B cell (primary cell): Measurements from ENCODE around the gene WFDC1. TPM values are rescaled to one million over a fixed set of nuclear protein-coding genes. Genes with fewer than 3 reads are reported as not detected.

Experiments
- ATAC-seq: fragments of 200-7000 bp; cut with Tn5 transposase; one replicate; pipeline ENCODE4 v1.10.0; 2021; ENCODE audit warnings: low read depth, mild to moderate bottlenecking, moderate number of reproducible peaks, moderate library complexity
- CTCF ChIA-PET: fragments of 350-600 bp; sonication (Branson Sonifier 250); formaldehyde crosslinking; loops from one replicate; lab custom pipeline; 2021; ENCODE audit warnings: antibody characterized with exemption, inconsistent platforms; lab: Charles Lee
- POLR2A ChIA-PET: fragments of 350-600 bp; sonication (Branson Sonifier 250); formaldehyde crosslinking; loops from one replicate; lab custom pipeline; 2021; ENCODE audit warnings: antibody characterized with exemption; lab: Charles Lee
- DNase-seq: peaks from one replicate; pipeline ENCODE4 v3.0.0; 2013
- H2AFZ ChIP-seq: 2 replicates; pipeline ENCODE4 v1.6.1; 2012; ENCODE audit warnings: mild to moderate bottlenecking, low read depth, low read length; ENCODE audit not compliant: insufficient read depth, poor library complexity, severe bottlenecking
- H3K27ac ChIP-seq, 2 donors: 1 replicate in 1 of 2; 2 replicates in 1 of 2; pipeline ENCODE4 v1.5.1; 2012 to 2013; ENCODE audit warnings: low read length in 2 of 2, mild to moderate bottlenecking in 2 of 2, moderate library complexity in 1 of 2
- H3K27me3 ChIP-seq, 4 experiments: fragments of 200-600 bp in 1 of 4; sonication (generic) in 1 of 4; replicated peaks in 1 of 4; 1 replicate in 2 of 4; 2 replicates in 2 of 4; pipeline versions ENCODE4 v1.6.1 to v1.7.0; 2013 to 2016; ENCODE audit warnings: low read length in 3 of 4, mild to moderate bottlenecking in 2 of 4, mixed read lengths in 1 of 4, moderate library complexity in 1 of 4; ENCODE audit not compliant: insufficient read depth in 4 of 4, control insufficient read depth in 3 of 4; ENCODE audit errors: control extremely low read depth in 1 of 4
- H3K36me3 ChIP-seq, 2 experiments: replicated peaks in 1 of 2; 1 replicate in 1 of 2; 2 replicates in 1 of 2; pipeline versions ENCODE4 v1.6.1 to v1.7.1; 2013; ENCODE audit warnings: low read length in 1 of 2; ENCODE audit not compliant: insufficient read depth in 2 of 2, control insufficient read depth in 1 of 2; ENCODE audit errors: control extremely low read depth in 1 of 2, extremely low read depth in 1 of 2
- H3K4me1 ChIP-seq, 2 donors: fragments of 200-600 bp in 1 of 2; sonication (generic) in 1 of 2; 1 replicate in 1 of 2; 2 replicates in 1 of 2; pipeline versions ENCODE4 v1.5.1 to v1.6.1; 2013 to 2017; ENCODE audit warnings: low read length in 2 of 2; ENCODE audit not compliant: control insufficient read depth in 2 of 2, insufficient read depth in 2 of 2
- H3K4me2 ChIP-seq: replicated peaks from 2 replicates; pipeline ENCODE3; 2012; ENCODE audit warnings: mild to moderate bottlenecking, low read depth, low read length; ENCODE audit not compliant: poor library complexity, severe bottlenecking
- H3K4me3 ChIP-seq, 5 experiments: fragments of 200-600 bp in 1 of 5; sonication (generic) in 1 of 5; 1 replicate in 3 of 5; 2 replicates in 2 of 5; pipeline versions ENCODE4 v1.5.1 to v1.7.0; 2011 to 2016; ENCODE audit warnings: low read length in 4 of 5, mild to moderate bottlenecking in 4 of 5, low read depth in 2 of 5, control low read depth in 1 of 5, moderate library complexity in 1 of 5; ENCODE audit not compliant: insufficient read depth in 1 of 5; ENCODE audit errors: control extremely low read depth in 1 of 5, extremely low read depth in 1 of 5
- H3K79me2 ChIP-seq: fragments of 200-600 bp; sonication (generic); one replicate; pipeline ENCODE4 v1.6.0; 2016; ENCODE audit warnings: low read length; ENCODE audit not compliant: control insufficient read depth, insufficient read depth
- H3K9ac ChIP-seq: fragments of 200-600 bp; sonication (generic); 2 replicates; pipeline ENCODE4 v1.6.1; 2017; ENCODE audit warnings: mild to moderate bottlenecking, low read length, moderate library complexity
- H3K9me3 ChIP-seq, 3 donors: one replicate each; pipeline versions ENCODE4 v1.6.1 to v1.7.1; 2013; ENCODE audit warnings: low read length in 2 of 3; ENCODE audit not compliant: control insufficient read depth in 2 of 3, insufficient read depth in 1 of 3; ENCODE audit errors: control extremely low read depth in 1 of 3
- H4K20me1 ChIP-seq: 2 replicates; pipeline ENCODE4 v1.6.0; 2012; ENCODE audit warnings: mild to moderate bottlenecking, low read length; ENCODE audit not compliant: insufficient read depth, control insufficient read depth, poor library complexity, severe bottlenecking
- H3K27ac Mint-ChIP-seq: one replicate; pipeline ENCODE4 v1.8.0; 2021; ENCODE audit warnings: mixed read lengths
- H3K27me3 Mint-ChIP-seq: one replicate; pipeline ENCODE4 v1.8.0; 2021; ENCODE audit warnings: mixed read lengths
- H3K4me1 Mint-ChIP-seq: one replicate; pipeline ENCODE4 v1.8.0; 2021; ENCODE audit warnings: mixed read lengths
- H3K4me3 Mint-ChIP-seq: one replicate; pipeline ENCODE4 v1.8.0; 2021; ENCODE audit warnings: mixed read lengths
- H3K9me3 Mint-ChIP-seq: one replicate; pipeline ENCODE4 v1.8.0; 2022; ENCODE audit warnings: mixed read lengths; ENCODE audit not compliant: insufficient read depth
- CTCF ChIP-seq: fragments of 200-600 bp; IDR thresholded peaks from one replicate; pipeline ENCODE4 v1.8.0; 2022; ENCODE audit warnings: antibody characterized with exemption, mild to moderate bottlenecking
- EZH2 ChIP-seq: IDR thresholded peaks from 2 replicates; pipeline ENCODE4 v1.6.1; 2012; ENCODE audit warnings: borderline replicate concordance, low read depth, mild to moderate bottlenecking, moderate library complexity, low read length; ENCODE audit not compliant: insufficient read depth, poor library complexity, severe bottlenecking
- WGBS: methylation state at CpG from one replicate; pipeline ENCODE4 v1.1.5; 2013; ENCODE audit warnings: missing lambda C conversion rate; ENCODE audit not compliant: insufficient coverage; 5-methylcytosine and 5-hydroxymethylcytosine counted together
- intact Hi-C: fragments of 100-400 bp; cut with micrococcal nuclease; formaldehyde crosslinking; loops from one replicate; pipeline ENCODE4 v1.10.0; 2022
- polyA plus RNA-seq: library from polyadenylated mRNA; depleted of rRNA; stranded (reverse); fragments of >200 nt; gene quantifications from 2 replicates; pipeline ENCODE4 v1.2.3, GENCODE V29; 2012
- total RNA-seq, 2 donors: library from RNA; stranded (reverse); fragments of 120-200 nt in 1 of 2; gene quantifications; 1 replicate in 1 of 2; 2 replicates in 1 of 2; pipeline versions ENCODE4 v1.2.3 to v1.2.4, GENCODE V29; 2013 to 2022

Gene WFDC1
- total and polyA plus RNA-seq, 2 donors (not counting 1 experiment from before 2014, with no cell fraction given), result not detected

GRCh38 chr16:84259691-84260090 lies 35.0 kb upstream of the WFDC1 start:
- no peak overlapping the region for H3K9ac ChIP-seq
- H3K4me1 ChIP-seq, result no peaks in the 10 kb centered on the region
- intact Hi-C loops, result no loop called here

More at GRCh38 chr16:84259691-84260090, 35.0 kb upstream of the WFDC1 start:
- peaks cover 0 to 21% (median 0%) of the 10 kb centered on the region in 3 donors for H3K9me3 ChIP-seq
- no peak overlapping the region for H3K4me3 ChIP-seq
- Mint-ChIP-seq H3K4me3 (no peak overlapping the region), H3K27ac (no peak overlapping the region), H3K9me3 (peaks cover 2% of the 10 kb centered on the region), H3K4me1 (no peaks in the 10 kb centered on the region), H3K27me3 (peaks cover 22% of the 10 kb centered on the region)
- H4K20me1 ChIP-seq, result no peaks in the 10 kb centered on the region
- ATAC-seq (no peak), DNase-seq (no peak)
- H3K36me3 ChIP-seq, result no peaks in the 10 kb centered on the region
- ChIA-PET CTCF (no interaction called here), POLR2A (no interaction called here)
- no peak overlapping the region for H2AFZ ChIP-seq
- no peak overlapping the region for H3K27ac ChIP-seq
- TF ChIP-seq CTCF, result no peak
- TF ChIP-seq EZH2, result no peak
- WGBS, result no CpG with 5 or more reads among the region's 3 CpGs
- H3K79me2 ChIP-seq, result no peaks in the 10 kb centered on the region
- H3K4me2 ChIP-seq, result no peak overlapping the region
- peaks cover 0 to 5% (median 2%) of the 10 kb centered on the region in 4 experiments for H3K27me3 ChIP-seq
